SK-N-SH (cell line): ENCODE data around the gene SNN.

ENCODE experiments used
- EP300 ChIP-seq, 2 experiments: IDR thresholded peaks; 2 replicates each; pipeline versions ENCODE4 v1.4.0 to v1.6.1; 2012; ENCODE audit warnings: borderline replicate concordance in 1 of 2, low read depth in 1 of 2, low read length in 1 of 2
- EZH2phosphoT487 ChIP-seq: fragments of 200-600 bp; sonication (generic); IDR thresholded peaks from 2 replicates; pipeline ENCODE4 v1.6.1; 2017; ENCODE audit warnings: low read depth, mixed run types, mild to moderate bottlenecking, antibody characterized with exemption, moderate library complexity, borderline replicate concordance
- FOSL2 ChIP-seq: IDR thresholded peaks from 2 replicates; pipeline ENCODE4 v1.4.0; 2012; ENCODE audit warnings: low read depth, mild to moderate bottlenecking, moderate library complexity, borderline replicate concordance
- FOXJ3 ChIP-seq: sonication (generic); formaldehyde crosslinking; IDR thresholded peaks from 2 replicates; pipeline ENCODE4 v1.5.1; 2020; ENCODE audit warnings: mild to moderate bottlenecking, missing genetic modification reagents
- JUND ChIP-seq: IDR thresholded peaks from 2 replicates; pipeline ENCODE4 v1.4.0; 2012
- MXI1 ChIP-seq: IDR thresholded peaks from 2 replicates; pipeline ENCODE4 v1.6.1; 2012; ENCODE audit warnings: mild to moderate bottlenecking, low read depth, low read length, improper control_type of control experiment
- NRF1 ChIP-seq: IDR thresholded peaks from 2 replicates; pipeline ENCODE4 v1.6.1; 2012; ENCODE audit warnings: low read depth, mild to moderate bottlenecking, low read length
- SMC3 ChIP-seq: IDR thresholded peaks from 2 replicates; pipeline ENCODE4 v1.6.1; 2012; ENCODE audit warnings: low read depth, low read length, improper control_type of control experiment
- TAF1 ChIP-seq: IDR thresholded peaks from 2 replicates; pipeline ENCODE4 v1.6.1; 2012; ENCODE audit warnings: low read depth, mild to moderate bottlenecking, low read length, moderate library complexity, borderline replicate concordance
- TEAD4 ChIP-seq: IDR thresholded peaks from 2 replicates; pipeline ENCODE4 v1.4.0; 2012; ENCODE audit warnings: mild to moderate bottlenecking, borderline replicate concordance; ENCODE audit not compliant: insufficient read depth
- TF ChIP-seq, protein P1 (sequence below): fragments of 200-600 bp; sonication (generic); IDR thresholded peaks from 2 replicates; pipeline ENCODE4 v1.6.1; 2017; ENCODE audit warnings: antibody characterized with exemption, mild to moderate bottlenecking, moderate library complexity
- TF ChIP-seq, protein P2 (sequence below): fragments of 150-350 bp; IDR thresholded peaks from 2 replicates; pipeline ENCODE4 v1.6.1; 2017; ENCODE audit warnings: antibody characterized with exemption, low read length, low read depth, borderline replicate concordance

GRCh38 chr16:11629071-11630030 lies 38.9 kb upstream of the SNN start:
- TF ChIP-seq FOSL2 (no peak), EP300 (IDR thresholded peaks at IDR 0.05; ENCODE audit: borderline replicate concordance in 1 of 2, low read depth in 1 of 2, low read length in 1 of 2) (no peak), TEAD4 (no peak), EZH2phosphoT487 (no peak), JUND (no peak), FOXJ3 (no peak), NRF1 (no peak), SMC3 (no peak), MXI1 (no peak), TAF1 (no peak)
- TF ChIP-seq, protein P1, sequence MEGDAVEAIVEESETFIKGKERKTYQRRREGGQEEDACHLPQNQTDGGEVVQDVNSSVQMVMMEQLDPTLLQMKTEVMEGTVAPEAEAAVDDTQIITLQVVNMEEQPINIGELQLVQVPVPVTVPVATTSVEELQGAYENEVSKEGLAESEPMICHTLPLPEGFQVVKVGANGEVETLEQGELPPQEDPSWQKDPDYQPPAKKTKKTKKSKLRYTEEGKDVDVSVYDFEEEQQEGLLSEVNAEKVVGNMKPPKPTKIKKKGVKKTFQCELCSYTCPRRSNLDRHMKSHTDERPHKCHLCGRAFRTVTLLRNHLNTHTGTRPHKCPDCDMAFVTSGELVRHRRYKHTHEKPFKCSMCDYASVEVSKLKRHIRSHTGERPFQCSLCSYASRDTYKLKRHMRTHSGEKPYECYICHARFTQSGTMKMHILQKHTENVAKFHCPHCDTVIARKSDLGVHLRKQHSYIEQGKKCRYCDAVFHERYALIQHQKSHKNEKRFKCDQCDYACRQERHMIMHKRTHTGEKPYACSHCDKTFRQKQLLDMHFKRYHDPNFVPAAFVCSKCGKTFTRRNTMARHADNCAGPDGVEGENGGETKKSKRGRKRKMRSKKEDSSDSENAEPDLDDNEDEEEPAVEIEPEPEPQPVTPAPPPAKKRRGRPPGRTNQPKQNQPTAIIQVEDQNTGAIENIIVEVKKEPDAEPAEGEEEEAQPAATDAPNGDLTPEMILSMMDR: no peak
- TF ChIP-seq, protein P2, sequence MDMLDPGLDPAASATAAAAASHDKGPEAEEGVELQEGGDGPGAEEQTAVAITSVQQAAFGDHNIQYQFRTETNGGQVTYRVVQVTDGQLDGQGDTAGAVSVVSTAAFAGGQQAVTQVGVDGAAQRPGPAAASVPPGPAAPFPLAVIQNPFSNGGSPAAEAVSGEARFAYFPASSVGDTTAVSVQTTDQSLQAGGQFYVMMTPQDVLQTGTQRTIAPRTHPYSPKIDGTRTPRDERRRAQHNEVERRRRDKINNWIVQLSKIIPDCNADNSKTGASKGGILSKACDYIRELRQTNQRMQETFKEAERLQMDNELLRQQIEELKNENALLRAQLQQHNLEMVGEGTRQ: no peak
